GM20431 (cell line): ENCODE results near the gene HYAL2.
"Not testable (repeated sequence)": the region's sequence is repeated elsewhere in the genome, so short reads cannot be mapped to it uniquely, and the experiment has no call there.

Experiments used
- in situ Hi-C: fragments of 300-500 bp; cut with MseI, MboI; formaldehyde crosslinking; loops from one replicate; pipeline ENCODE4 v1.15.0; 2020; ENCODE audit warnings: low sequenced_read_pairs; ENCODE audit not compliant: unreplicated experiment

The HYAL2 gene

GRCh38 chr3:50294492-50295403 is 27.8 kb downstream of the HYAL2 start:
- in situ Hi-C loops: no loop called here

GRCh38 chr3:50294089-50294488 is 28.5 kb downstream of the HYAL2 start:
- in situ Hi-C loops: no loop called here

DNA sequence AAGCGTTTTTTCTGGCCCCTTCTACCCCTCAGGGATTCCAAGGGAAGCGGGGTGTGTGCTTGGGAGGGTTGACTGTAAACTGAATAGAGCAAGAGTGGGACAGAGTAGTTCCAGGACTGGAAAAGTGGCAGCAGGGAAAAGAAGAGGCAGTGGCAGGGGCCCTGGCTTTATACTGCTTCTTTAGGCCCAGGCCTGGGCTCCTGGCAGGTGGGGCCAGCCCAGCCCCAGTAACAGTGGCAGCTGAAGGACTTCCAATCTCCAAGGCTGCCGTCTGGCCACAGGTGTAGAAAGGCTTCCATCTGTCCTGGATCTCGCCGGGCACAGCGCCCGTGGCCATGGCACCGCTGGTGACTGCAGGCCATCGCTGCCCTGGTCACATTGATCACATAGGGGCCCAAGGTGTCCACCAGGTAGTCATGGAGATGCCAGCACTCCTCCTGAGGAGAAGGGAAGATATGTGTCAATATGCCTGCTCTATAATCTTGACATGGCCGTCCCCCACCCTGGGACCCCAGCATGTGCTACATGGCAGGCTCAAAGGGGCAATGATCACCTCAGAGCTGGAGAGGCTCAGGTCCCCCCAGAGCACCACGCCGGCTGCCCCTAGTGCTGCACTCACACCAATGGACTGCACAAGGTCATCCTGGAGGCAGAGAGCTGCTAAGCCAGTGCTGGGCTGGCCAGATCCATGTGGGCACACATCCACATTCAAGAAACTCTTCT is 29.3 kb downstream of the HYAL2 start:
- in situ Hi-C loops: no loop called here

DNA sequence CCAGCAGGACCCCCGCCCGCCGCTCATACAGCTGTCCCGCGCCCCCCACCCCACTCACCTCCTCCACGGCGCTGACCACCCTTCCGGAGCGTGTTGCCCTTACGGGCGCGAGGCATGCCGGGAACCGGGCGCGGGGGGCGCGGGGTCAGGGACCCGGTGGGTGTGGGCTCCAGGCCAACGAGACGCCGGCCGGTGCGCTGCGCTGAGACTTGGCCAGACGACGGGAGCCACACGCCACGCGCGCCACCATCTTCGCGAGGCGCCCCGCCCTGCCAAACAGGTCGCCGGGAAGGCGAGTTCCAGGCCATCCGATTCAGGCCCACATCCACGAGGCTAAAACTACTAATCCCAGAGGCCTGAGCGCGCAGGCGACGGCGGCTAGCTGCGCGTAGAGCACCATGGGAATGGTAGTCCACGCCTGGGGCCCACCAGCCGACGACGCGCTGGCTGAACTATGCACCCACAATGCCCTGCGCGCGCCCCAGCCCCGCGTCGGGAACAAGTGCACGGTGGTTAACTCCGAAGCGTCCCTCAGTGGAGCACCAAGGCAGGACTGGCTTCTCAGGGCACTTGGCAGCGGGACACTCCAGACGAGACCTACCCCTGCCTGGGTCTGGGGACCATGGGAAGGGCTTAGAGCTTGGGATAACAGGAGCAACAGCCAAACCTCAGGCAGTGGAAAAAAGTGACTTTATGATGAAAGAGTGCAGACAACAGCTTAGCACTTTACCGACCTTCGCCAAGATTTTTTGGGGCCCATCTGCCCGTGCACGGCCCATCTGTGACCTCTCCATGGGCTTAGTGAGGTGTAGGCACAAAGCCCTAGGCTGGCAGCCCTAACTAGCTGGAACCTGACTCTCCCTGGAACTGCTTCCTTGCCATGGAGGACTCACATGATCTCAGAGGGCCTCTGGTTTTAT is 30.1 kb downstream of the HYAL2 start, which contains the start of gene IFRD2:
Gene IFRD2, minus strand, starts transcription at position 271 of the 920 bp plus-strand sequence. Its CDS starts 155 bp downstream, at position 116.
- in situ Hi-C loops: no loop called here

- in situ Hi-C loops: no loop called here
Observed at GRCh38 chr3:50290161-50290641, 32.3 kb downstream of the HYAL2 start.

DNA sequence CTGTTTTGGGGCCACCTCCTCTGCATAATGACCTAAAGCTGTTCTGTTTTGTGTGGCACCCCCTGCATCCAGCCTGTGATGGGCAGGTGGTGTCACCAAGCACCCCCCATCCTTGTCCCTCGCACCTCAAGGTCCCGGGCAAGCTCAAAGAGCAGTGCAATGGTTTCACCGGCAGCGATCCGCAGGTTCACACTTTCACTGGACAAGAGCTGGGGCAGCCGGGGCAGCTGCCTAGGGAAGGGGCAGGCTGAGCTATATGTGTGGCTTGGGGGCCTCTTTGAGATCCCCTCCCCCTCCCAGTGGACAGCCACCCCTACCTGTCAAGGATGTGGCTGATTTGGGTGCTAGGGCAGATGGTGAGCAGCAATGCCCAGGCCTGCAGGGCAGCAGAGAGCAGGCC is 33.4 kb downstream of the HYAL2 start:
- in situ Hi-C loops: no loop called here

DNA sequence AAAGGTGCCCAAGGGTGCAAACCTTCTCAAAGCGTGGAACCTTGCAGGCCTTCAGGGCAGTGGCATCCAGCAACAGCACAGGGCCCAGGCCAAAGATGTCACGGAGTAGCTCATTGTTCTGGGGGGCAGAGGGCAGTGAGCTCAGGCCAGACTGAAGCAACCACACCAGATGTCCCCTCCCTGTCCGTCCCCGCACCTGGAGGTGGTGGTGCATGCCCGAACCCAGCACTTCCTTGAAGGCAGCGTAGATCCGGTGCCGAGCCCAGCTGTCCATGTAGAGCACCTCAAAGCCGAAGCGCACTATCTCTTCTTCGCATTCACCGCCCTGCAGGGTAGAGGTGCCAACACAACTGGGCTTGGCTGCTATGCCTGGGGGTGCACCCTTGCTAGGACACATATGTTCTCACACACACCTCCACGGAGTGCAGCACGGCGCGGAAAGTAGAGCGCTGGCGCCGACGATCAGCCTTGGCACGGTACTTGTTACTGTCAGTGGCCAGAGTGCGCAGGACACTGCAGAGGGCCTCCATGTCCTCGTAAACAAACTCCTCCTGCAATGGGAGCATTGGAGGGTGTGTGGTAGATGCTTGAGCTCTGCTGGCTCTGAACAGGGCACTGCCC is 34.0 kb downstream of the HYAL2 start:
- in situ Hi-C loops: no loop called here

GRCh38 chr3:50287262-50287661 is 35.3 kb downstream of the HYAL2 start:
- in situ Hi-C loops: no loop called here

- in situ Hi-C loops: no loop called here
Observed at GRCh38 chr3:50286322-50287227, 36.0 kb downstream of the HYAL2 start.

GRCh38 chr3:50284121-50284520 is 38.4 kb downstream of the HYAL2 start:
- in situ Hi-C loops: not testable (repeated sequence)

- in situ Hi-C loops: no loop called here
Observed at GRCh38 chr3:50279255-50280016, 43.1 kb downstream of the HYAL2 start.

DNA sequence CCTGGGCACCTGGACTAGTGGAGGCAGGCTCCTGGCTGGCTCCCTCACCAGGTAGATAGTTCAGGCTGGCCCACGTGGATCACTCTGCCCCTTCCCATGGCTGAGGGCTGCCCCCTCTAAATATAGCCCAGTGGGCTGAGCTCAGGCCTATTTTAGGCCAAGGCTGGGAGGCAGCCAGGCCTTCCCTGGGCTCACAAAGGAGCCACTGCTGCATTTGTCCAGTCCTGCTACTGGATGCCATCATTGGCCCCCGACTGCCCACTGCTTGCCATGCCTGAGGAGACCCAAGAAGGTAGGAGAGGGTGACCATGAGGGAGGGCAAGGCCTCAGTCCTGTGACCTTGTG is 43.7 kb downstream of the HYAL2 start, which contains the start of gene LSMEM2:
Gene LSMEM2, plus strand, starts transcription at position 208 of the 345 bp plus-strand sequence. Its CDS starts 27 bp downstream, at position 235.
- in situ Hi-C loops: no loop called here

DNA sequence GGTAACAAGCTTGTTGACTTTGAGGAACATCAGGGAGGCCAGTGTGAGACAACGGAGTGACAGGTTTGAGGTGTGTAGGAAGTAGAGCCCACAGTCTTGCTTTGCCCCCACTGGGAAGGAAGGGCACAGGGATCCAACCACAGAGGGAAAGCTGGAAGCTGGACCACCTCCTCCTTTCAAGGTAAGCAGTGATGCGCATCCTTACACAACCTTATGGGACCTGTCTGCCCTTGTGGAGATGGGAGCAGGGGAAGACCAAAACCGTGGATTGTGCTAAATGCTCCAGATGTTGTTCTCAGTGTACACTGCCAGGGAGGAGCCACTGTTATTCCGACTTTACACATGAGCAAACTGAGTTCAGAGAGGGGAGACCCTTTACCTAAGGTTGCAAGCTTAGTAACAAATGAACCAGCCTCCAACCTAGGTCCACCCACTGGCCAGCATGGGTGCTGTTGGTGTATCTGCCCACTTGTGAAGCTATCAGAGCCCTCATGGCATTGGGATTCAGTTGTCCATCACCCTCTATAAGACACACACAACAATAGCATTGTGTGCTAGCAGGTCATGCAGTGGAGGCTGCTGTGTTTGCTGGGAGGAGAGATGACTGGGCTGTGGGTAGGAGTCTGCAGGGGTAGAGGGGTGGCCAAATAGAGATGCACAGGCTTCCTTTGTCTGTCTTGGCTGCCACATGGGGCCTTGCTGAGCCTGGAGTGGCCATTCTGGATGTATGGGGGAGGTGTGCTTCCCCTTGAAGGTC is 44.2 kb downstream of the HYAL2 start:
- in situ Hi-C loops: no loop called here

- in situ Hi-C loops: no loop called here
Observed at GRCh38 chr3:50276762-50277101, 45.8 kb downstream of the HYAL2 start.

- in situ Hi-C loops: no loop called here
Observed at GRCh38 chr3:50275996-50276761, 46.4 kb downstream of the HYAL2 start.

- in situ Hi-C loops: no loop called here
Observed at GRCh38 chr3:50275141-50275995, 47.2 kb downstream of the HYAL2 start.
